Right renal pelvis (tissue), 4 donors: ENCODE measurements around the gene ASXL1. TPM values are rescaled to one million over a fixed set of nuclear protein-coding genes. Genes with fewer than 3 reads are reported as not detected.

Experiments used
- DNase-seq, 4 donors: peaks; one replicate each; pipeline ENCODE4 v3.0.0-alpha.2; 2013; ENCODE audit warnings: low read depth in 4 of 4, low spot score in 3 of 4, missing footprints in 1 of 4
- polyA plus RNA-seq, 4 donors: library from polyadenylated mRNA; unstranded; fragments of 120-200 nt; gene quantifications; one replicate each; pipeline ENCODE4 v1.2.1, GENCODE V29; 2013; ENCODE audit not compliant: insufficient read length in 4 of 4

Gene ASXL1
- polyA plus RNA-seq, 4 donors, result 56.0 to 67.9 (median 64.0) TPM

DNA sequence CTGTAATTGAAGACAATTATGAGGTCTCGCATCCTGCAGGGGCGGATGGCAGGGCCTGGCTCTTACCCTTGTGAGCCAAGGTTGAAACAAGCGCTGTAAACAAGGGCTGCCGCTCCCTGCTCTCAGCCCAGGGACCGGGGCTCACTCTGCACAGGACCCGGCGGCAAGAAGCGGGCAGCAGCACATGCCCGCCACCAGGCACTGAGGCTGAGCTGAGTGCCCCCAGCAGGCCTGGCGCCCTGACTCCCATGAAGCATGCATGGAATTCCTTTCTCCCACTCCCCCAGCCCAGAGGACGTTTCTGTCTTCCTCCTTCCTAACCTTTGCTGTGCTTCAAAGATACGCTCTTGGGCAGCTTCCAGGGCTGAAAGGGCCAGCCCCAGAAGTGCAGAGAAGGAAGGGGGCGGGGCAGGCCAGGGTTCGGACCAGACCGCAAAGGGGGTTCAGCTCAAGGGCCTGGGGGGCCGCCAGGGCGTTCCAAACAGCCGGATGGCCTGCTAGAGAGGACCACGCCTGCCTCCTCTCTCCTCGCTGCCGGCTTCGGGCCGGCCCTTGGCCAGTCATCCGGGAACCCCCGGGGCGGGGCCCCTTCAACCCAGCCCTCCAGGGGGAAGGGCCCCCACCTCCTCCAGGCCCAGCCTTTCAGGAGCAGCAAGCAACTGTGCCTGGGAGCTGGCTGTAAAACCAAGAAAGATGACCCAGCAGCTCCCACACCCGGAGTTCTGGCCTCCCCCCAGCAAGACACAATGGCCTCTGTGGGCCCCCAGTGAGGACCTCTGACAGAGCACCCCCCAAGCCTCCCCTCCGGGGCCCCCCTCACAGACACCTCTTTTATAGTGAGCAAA, 117.1 kb downstream of the ASXL1 start:
- peak in 3 of 4 donors; percentile 78 to 90 (median 89) for DNase-seq

GRCh38 chr20:32476684-32477593, 118.8 kb downstream of the ASXL1 start:
- no peak for DNase-seq

GRCh38 chr20:32477594-32478512, 119.7 kb downstream of the ASXL1 start:
- DNase-seq, result no peak

GRCh38 chr20:32478576-32478975, 120.4 kb downstream of the ASXL1 start:
- no peak for DNase-seq

DNA sequence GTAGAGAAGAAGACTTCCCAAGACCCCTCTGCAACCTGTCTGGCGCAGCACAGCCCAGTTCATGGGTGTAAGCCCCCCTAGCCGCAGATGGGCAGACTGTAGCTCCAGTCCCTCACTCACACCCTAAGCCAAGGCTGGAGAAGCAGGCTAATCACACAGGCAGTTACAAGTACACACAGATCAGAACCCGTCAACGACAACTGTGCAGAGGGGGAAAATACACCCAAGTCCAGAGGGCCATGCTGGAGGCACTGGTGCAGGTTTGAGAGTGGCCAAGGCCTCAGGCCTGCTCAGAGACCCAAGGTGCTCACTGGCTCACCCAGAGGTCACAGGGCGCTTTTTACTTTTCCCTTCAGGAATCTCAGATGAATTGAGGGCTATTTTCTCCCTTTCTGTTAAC, 120.9 kb downstream of the ASXL1 start:
- no peak for DNase-seq

DNA sequence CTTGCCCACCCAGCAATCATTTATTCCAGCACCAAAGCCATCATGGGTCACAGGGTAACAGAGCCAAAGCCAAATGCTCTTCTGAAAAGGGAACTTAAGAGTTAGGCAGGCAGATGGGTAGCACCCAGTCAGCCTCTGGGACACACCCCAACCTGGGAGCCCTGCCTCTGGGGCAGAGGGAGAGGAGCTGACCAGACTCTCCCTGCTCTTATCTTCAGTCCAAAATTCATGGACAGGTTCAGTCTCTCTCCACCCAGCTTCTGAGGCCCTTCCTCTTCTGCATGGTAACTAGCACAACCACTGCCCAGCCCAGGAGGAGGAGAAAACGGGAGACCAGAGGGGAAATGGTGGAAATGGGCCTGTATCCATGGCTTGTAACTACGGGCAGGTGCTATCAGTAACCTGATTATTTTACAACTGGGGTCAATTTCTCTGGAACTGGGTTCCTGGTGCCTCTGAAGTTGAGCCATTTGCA, 121.6 kb downstream of the ASXL1 start:
- no peak for DNase-seq

DNA sequence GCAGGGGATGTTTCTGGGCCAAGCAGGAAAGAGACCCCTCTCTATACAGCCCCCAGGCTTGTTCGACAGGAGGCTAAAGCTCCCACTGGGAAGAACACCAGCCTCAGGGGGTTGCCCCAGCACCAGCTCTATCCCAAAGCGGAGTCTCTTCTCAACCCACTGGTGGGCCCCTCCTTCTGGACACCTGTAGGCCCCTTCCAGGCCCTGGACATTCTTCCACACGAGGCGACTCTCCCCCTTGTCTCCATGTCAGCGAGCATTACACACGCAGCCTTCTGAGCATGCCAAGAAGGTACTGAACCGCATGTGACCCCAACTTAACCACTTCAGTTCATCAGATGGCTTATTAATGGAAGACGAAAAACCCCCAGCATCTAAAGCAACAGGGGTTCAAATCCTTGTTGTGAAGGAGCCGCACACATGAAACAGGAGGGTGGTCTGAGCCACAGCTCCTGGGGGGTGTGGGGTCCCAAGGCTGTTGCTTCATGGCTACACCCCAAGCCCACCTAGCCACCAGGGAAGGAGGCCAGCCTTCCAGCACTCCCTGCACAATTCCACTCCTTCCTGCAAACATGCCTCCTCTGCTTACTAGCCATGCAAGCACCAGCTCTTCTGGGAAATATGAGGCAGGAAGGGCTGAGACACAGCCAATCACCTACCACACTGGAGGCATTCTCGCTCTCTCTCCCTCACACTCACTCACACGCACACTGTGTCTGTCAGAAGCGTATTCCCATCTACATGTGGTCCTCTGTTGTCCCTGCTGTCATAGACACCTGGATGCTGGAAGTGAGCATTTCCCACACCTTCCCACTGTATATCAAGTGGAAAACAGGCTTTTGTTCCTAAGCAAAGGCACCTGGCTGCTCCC, 122.5 kb downstream of the ASXL1 start:
- DNase-seq, result no peak

DNA sequence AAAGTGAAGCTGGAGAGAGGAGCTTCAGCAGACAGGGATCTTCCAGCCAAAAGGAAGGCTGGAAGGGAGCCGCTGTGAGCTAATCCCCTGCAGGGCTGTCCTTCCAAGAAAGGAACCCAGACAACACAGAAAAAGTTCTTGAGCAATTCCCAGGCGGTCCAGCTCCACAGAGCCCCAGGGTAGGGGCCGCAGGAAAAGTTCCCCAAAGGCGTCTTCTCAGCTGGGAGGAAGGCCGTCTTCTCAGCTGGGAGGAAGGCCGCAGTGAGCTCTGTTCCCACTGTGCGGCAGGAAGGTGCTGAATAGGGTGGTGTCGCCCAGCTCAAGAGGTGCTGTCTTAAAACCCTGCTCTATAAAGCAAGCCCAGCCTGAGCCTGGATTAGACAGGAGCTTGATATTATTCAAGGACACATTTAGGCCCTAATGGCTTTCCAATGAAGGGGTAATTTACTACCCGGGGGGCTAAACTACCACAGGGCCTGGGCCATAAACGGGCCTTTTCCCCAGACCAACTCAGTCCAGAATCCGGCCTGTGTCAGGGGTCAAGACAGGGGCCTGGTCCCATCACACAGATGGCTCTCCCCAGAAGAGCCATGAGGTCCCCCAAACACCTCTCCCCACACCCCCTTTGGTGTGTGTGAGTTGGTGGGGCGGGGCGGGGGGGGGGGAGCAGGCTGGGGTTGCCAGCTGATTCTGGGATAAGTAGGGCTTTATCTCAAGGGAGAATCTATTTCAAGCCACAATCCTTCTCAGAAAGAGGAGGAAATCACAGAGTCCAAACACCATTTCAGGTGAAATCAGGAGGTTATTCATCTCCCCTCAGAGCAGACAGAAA, 123.4 kb downstream of the ASXL1 start:
- no peak for DNase-seq

GRCh38 chr20:32482143-32482441, 124.0 kb downstream of the ASXL1 start:
- no peak for DNase-seq

DNA sequence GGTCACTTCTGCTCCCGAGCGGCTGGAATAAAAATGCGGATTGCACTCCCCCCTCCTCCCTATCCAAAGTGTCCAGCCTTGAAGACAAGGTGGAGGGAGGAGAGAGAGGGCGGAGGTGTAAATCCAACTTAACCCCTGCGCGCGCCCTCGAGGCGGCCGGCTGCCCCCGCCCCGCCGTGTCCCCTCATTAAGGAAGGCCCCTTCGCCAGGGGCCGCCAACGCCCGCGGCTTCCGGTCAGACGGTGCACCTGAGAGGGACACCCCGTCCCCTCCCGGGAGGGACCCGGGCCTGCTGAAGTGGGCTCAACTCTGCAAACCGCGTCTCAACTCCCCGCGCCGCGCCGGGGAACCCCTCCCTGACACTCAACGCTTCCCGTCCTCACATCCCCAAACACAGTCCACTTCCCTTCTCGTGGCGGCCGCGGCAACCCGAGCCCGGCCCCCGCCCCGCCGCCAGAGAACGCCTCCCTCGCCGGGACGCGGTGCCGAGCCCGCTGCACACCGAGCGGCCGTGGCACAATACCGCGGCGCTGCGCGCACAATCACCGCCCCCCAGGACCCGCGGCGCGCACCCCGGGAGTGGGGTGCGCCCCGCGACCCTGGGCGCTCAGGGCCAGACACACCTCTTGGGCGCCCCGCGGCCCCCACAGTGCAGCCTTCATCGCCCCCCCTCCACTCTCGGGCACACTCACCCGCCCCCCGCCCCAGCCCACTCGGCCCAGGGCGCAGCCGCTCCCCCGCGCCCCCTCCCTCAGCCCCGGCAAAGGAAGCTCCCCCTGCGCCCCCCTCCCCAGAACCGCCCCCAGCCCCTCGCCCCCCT, 124.5 kb downstream of the ASXL1 start:
- no peak for DNase-seq

GRCh38 chr20:32483351-32484224, 125.5 kb downstream of the ASXL1 start:
- peak in 2 of 4 donors; percentile 80 to 83 for DNase-seq

GRCh38 chr20:32484225-32484957, 126.3 kb downstream of the ASXL1 start:
- no peak for DNase-seq

DNA sequence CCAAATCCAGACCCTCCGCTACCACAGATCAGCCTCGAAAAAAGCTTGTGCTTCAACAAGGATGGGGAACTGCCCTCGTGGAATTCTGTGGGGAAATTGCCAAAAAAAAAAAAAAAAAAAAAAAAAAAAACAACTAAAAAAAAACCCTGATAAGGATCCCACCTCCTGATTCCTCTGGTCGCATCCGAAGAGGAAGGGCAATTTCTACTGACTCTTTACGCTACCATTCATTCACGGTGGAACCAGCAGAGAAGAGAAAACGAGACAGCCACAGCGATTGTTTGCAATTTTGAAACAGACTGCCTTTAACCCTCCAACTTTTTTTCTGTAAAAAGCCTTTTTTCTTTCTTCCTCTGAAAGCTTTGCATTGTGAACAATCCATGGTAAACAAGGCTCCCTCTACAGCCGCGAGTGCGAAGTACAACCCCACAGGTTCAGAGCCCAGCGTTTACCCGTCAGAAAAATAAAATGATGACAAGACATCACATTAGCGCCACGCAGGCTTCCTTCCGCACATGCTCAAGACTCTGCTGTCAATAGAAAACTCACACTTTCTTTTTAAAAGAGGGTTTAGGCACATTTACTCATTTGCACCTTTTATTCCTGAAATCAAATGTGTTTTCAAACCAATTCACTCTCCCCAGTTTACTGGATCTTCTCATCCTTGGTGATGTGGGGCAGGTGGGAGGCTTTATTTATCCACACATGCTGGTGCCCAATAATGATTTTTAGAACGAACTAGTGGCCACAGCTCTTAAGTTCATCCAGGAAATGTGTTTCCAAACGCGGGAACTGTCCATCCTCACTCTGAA, 127.0 kb downstream of the ASXL1 start:
- no peak for DNase-seq

- DNase-seq, result no peak
These were observed 127.8 kb downstream of the ASXL1 start for GRCh38 chr20:32485770-32486478.

DNA sequence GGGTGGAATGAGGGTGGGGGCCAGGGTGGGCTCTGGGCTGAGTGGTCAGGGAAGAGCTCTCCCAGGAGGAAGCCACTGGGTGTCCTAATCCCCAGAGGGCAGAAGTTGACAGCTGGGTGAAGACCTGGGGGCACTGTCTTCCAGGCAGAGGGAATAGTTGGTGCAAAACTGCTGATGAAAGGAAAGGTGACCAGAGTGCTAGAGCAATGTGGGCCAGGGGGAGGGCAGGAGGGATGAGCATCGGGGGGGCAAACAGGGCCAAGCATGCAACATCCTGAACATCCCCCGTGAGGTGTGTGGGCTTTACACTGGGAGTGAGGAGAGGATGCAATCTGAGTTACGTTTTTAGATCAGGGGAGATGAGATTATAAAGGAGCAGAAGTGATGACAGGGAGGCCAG, 129.2 kb downstream of the ASXL1 start:
- DNase-seq, result no peak
